Activated naive CD4-positive, alpha-beta T cell treated with Interleukin-2 at 50 U/mL for 16 hours (primary cell): ENCODE results near the gene ESR2.
A peak's percentile ranks its signal among the peaks of the same experiment; 100 is the strongest.
"Not testable (repeated sequence)": the region's sequence is repeated elsewhere in the genome, so short reads cannot be mapped to it uniquely, and the experiment has no call there.

Experiments used
- DNase-seq: peaks from one replicate; pipeline ENCODE4 v3.0.0-alpha.2; 2020

ESR2 gene

GRCh38 chr14:64196056-64196455, 98.1 kb downstream of the ESR2 start:
- no peak for DNase-seq

- no peak for DNase-seq
These were observed 99.0 kb downstream of the ESR2 start for GRCh38 chr14:64195199-64195598.

GRCh38 chr14:64194404-64194803, 99.8 kb downstream of the ESR2 start:
- no peak for DNase-seq

- no peak for DNase-seq
These were observed 100.3 kb downstream of the ESR2 start for GRCh38 chr14:64193821-64194220.

GRCh38 chr14:64191756-64192155, 102.4 kb downstream of the ESR2 start:
- no peak for DNase-seq

- no peak for DNase-seq
These were observed 103.1 kb downstream of the ESR2 start for GRCh38 chr14:64190974-64191502.

GRCh38 chr14:64187331-64187730, 106.8 kb downstream of the ESR2 start:
- DNase-seq, result no peak

- no peak for DNase-seq
These were observed 107.7 kb downstream of the ESR2 start for GRCh38 chr14:64186231-64187129.

GRCh38 chr14:64185184-64185583, 109.0 kb downstream of the ESR2 start:
- DNase-seq, result no peak

GRCh38 chr14:64184103-64184729, 110.0 kb downstream of the ESR2 start:
- DNase-seq, result no peak

- not testable (repeated sequence) for DNase-seq
These were observed 111.3 kb downstream of the ESR2 start for GRCh38 chr14:64182908-64183307.

GRCh38 chr14:64178814-64179213, 115.4 kb downstream of the ESR2 start:
- no peak for DNase-seq

GRCh38 chr14:64176330-64176729, 117.8 kb downstream of the ESR2 start:
- no peak for DNase-seq

- peak; percentile 27 for DNase-seq
These were observed 119.0 kb downstream of the ESR2 start for GRCh38 chr14:64174922-64175782.

- no peak for DNase-seq
These were observed 124.0 kb downstream of the ESR2 start for GRCh38 chr14:64170181-64170580.

GRCh38 chr14:64159588-64159987, 134.6 kb downstream of the ESR2 start:
- no peak for DNase-seq

GRCh38 chr14:64158608-64159007, 135.6 kb downstream of the ESR2 start:
- DNase-seq, result no peak

- no peak for DNase-seq
These were observed 144.2 kb downstream of the ESR2 start for GRCh38 chr14:64149921-64150320.

- no peak for DNase-seq
These were observed 146.9 kb downstream of the ESR2 start for GRCh38 chr14:64147126-64147790.

GRCh38 chr14:64137657-64138290, 156.4 kb downstream of the ESR2 start:
- no peak for DNase-seq

GRCh38 chr14:64126548-64126947, 167.6 kb downstream of the ESR2 start:
- no peak for DNase-seq

- DNase-seq, result no peak
These were observed 168.9 kb downstream of the ESR2 start for GRCh38 chr14:64125270-64125669.
